Measurements from ENCODE around the gene JMJD1C.

Gene JMJD1C

DNA sequence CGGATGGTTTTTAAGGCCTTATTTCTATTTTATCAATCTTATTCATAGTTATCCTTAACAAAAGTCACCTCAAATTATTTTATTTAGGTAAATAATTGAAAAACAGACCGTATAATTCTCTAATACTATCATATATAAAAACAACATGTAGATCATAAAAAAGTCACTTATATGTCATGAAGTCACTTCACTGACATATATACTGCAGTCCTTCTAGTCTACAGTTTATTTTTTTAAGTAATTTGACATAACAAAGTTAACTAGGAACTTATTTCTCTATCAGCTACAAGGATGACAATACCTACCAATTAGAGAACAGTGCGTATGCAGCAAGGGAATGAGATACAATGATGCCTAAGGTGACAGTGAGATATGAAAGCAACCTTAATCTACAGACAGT, 26.2 kb downstream of the JMJD1C start:
- no peak overlapping the region for H3K4me3 ChIP-seq (replicated peaks; ENCODE audit: low read depth, low read length)
- DNase-seq (ENCODE audit: low read depth) = no peak
- no peak for TF ChIP-seq CTCF (IDR thresholded peaks at IDR 0.05; ENCODE audit: low read length, missing control alignments)

DNA sequence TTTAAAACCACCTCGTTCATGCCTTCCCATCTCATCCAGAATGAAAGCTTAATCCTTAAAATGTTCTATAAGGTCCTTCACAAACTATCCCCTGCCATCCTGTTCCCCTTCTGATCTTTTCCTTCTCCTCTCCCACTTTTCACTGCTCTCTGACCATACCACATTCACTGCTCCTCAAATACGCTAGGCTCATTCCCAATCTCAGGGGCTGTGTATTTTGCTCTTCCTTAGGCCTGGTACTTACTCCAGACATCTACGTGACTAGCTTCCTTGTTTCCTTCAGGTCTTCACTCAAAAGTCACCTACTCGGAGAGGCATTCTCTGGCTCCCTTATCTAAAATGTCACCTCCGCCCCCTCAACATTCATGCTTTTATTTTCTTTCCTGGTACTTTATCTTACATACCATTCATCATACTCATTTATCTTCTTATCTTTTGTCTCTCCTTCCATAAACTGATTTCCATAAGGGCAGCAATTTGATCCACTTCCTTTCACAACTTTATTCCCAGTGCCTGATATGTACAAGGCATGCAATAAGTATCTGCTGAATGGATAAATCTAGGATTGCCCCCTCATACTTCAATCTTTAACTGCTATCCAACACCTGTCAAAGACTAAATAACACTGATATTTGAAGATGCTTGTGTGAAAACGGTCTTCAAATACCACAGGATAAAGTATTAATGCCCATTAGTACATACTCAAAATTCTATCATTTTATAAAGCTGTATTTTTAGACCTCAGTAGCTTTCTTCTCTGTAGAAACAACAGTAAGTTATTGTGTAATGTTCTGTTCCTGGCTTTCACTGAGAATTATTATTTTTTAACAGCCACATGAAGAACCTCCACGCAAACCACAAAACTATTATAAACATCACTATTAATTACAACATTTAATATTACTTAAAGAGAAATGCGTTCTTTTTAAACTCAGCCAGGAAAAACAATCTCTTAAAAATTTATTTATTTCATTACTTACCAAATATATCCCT, 27.0 kb downstream of the JMJD1C start:
- H3K4me3 ChIP-seq (replicated peaks; ENCODE audit: low read depth, low read length) = no peak overlapping the region
- no peak for TF ChIP-seq CTCF (IDR thresholded peaks at IDR 0.05; ENCODE audit: low read length, missing control alignments)
- DNase-seq (ENCODE audit: low read depth) = peak; percentile 45

DNA sequence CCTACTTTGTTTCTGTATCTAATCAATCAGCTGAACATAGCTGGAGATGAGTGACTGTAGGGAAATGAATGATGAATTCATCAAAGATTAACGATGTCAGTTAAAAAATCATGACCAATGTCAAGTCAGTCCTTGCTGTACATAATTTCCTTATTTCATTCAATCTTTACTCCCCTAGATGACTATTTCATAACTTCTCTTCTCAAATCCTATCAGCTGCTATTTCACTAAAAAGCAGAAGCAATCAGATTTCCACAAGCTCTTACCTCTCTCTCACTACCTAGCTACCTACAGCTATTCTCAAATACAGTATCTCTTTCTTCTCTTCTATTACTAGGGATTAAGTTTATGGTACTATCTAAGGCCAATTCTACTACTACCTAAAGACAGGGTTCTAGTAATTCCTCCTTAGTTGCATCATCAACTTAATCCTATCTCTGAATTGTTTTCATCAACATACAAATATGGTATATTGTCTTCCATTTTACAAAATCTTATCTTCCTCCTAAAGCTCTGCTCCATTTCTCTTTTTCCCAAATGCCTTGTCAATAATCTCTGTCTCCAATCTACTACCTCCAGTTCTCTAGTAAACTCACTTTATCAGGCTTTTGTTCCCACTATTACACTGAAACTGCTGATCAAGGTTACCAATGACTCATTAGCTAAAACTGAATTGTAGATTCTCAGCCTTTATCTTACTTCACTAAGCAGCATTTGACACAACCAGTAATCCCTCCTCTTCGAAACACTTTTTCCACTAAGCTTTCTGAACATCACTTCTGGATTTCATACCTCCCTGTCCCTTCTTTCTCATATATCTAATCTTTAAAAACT, 28.4 kb downstream of the JMJD1C start:
- DNase-seq (ENCODE audit: low read depth) = no peak
- no peak for TF ChIP-seq CTCF (IDR thresholded peaks at IDR 0.05; ENCODE audit: low read length, missing control alignments)
- no peak overlapping the region for H3K4me3 ChIP-seq (replicated peaks; ENCODE audit: low read depth, low read length)

DNA sequence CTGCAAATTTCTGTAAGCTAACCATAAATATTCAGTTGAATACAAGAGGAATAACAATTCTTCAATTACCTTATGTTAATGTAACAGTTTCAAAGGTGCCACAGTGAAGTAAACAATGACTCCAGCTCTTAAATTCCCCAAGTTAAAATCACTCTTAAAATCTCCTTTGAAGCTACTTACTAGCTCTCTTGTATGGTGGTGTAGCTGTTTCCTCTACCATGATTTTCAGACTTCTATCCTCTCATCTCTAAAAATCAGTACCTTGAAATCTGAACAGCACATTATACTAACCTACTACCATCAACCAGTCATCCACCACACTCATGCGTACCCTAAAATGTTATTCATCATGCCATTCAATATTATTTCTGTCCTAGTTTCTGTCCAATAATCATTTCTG, 29.6 kb downstream of the JMJD1C start:
- no peak overlapping the region for H3K4me3 ChIP-seq (replicated peaks; ENCODE audit: low read depth, low read length)
- no peak for DNase-seq (ENCODE audit: low read depth)
- TF ChIP-seq CTCF (IDR thresholded peaks at IDR 0.05; ENCODE audit: low read length, missing control alignments) = no peak

GRCh38 chr10:63434866-63435854, 30.6 kb downstream of the JMJD1C start:
- DNase-seq (ENCODE audit: low read depth) = no peak
- no peak overlapping the region for H3K4me3 ChIP-seq (replicated peaks; ENCODE audit: low read depth, low read length)
- TF ChIP-seq CTCF (IDR thresholded peaks at IDR 0.05; ENCODE audit: low read length, missing control alignments) = no peak
